Esophagus muscularis mucosa (tissue), 3 donors: ENCODE measurements around the gene GFRA3.

Experiments
- CTCF ChIP-seq, 3 experiments: fragments of 200-600 bp in 2 of 3; fragments of 450-650 bp in 1 of 3; sonication (generic) in 2 of 3; IDR thresholded peaks; one replicate each; pipeline ENCODE4 v1.5.1; 2017 to 2019; ENCODE audit warnings: antibody characterized with exemption in 3 of 3, mild to moderate bottlenecking in 2 of 3, moderate library complexity in 1 of 3
- POLR2AphosphoS5 ChIP-seq, 2 donors: sonication (generic); formaldehyde crosslinking; IDR thresholded peaks; one replicate each; pipeline ENCODE4 v1.6.1; 2017; ENCODE audit warnings: antibody characterized with exemption in 2 of 2

GRCh38 chr5:138230261-138230660 lies 44.2 kb downstream of the GFRA3 start:
- TF ChIP-seq CTCF (IDR thresholded peaks at IDR 0.05) (no peak), POLR2AphosphoS5 (IDR thresholded peaks at IDR 0.05) (no peak)
